Stomach smooth muscle (tissue), 2 donors: ENCODE results near the gene MIEF1.

Experiments
- H3K27ac ChIP-seq: one replicate; pipeline ENCODE4 v1.7.0; 2013; ENCODE audit warnings: mild to moderate bottlenecking, low read length, inconsistent platforms
- H3K27me3 ChIP-seq, 2 donors: one replicate each; pipeline ENCODE4 v1.7.0; 2013; ENCODE audit warnings: low read length in 2 of 2; ENCODE audit not compliant: insufficient read depth in 2 of 2, control insufficient read depth in 1 of 2
- H3K36me3 ChIP-seq, 2 donors: one replicate each; pipeline ENCODE4 v1.7.0; 2013; ENCODE audit warnings: low read length in 2 of 2; ENCODE audit not compliant: control insufficient read depth in 2 of 2, insufficient read depth in 2 of 2
- H3K4me1 ChIP-seq: one replicate; pipeline ENCODE4 v1.7.0; 2013; ENCODE audit warnings: low read length; ENCODE audit not compliant: control insufficient read depth, insufficient read depth
- H3K4me3 ChIP-seq, 2 donors: one replicate each; pipeline ENCODE4 v1.7.0; 2013; ENCODE audit warnings: low read length in 2 of 2
- H3K9ac ChIP-seq, 2 donors: one replicate each; pipeline ENCODE4 v1.7.0; 2013; ENCODE audit warnings: low read length in 2 of 2, mild to moderate bottlenecking in 1 of 2
- H3K9me3 ChIP-seq, 2 donors: one replicate each; pipeline ENCODE4 v1.7.0; 2013; ENCODE audit warnings: low read length in 2 of 2; ENCODE audit not compliant: control insufficient read depth in 2 of 2
- donor health status: healthy.
- donor health status: Pancreatic carcinoma.

MIEF1 gene

GRCh38 chr22:39490966-39491680 lies 11.0 kb upstream of the MIEF1 start:
- Histone ChIP-seq H3K36me3 (no peaks in the 10 kb centered on the region), H3K9me3 (no peaks in the 10 kb centered on the region), H3K27me3 (peaks cover 2 to 5% of the 10 kb centered on the region in 2 donors), H3K27ac (no peak overlapping the region), H3K4me3 (no peak overlapping the region), H3K9ac (no peak overlapping the region), H3K4me1 (peaks cover 4% of the 10 kb centered on the region)

GRCh38 chr22:39491696-39492095 lies 10.4 kb upstream of the MIEF1 start:
- peaks cover 8% of the 10 kb centered on the region for H3K4me1 ChIP-seq
- no peak overlapping the region for H3K27ac ChIP-seq
- no peaks in the 10 kb centered on the region for H3K36me3 ChIP-seq
- no peaks in the 10 kb centered on the region for H3K9me3 ChIP-seq
- peaks cover 2 to 5% of the 10 kb centered on the region in 2 donors for H3K27me3 ChIP-seq
- H3K9ac ChIP-seq = no peak overlapping the region
- H3K4me3 ChIP-seq = no peak overlapping the region

- Histone ChIP-seq H3K4me3 (no peak overlapping the region), H3K27ac (no peak overlapping the region), H3K36me3 (no peaks in the 10 kb centered on the region), H3K4me1 (peaks cover 8% of the 10 kb centered on the region), H3K9ac (no peak overlapping the region), H3K27me3 (peaks cover 2 to 5% of the 10 kb centered on the region in 2 donors), H3K9me3 (no peaks in the 10 kb centered on the region)
Observed at GRCh38 chr22:39492186-39492585, 9.9 kb upstream of the MIEF1 start.

- H3K27ac ChIP-seq = no peak overlapping the region
Observed at GRCh38 chr22:39493759-39494158, 8.3 kb upstream of the MIEF1 start.

GRCh38 chr22:39494471-39495120 lies 7.5 kb upstream of the MIEF1 start:
- Histone ChIP-seq H3K4me3 (no peak overlapping the region), H3K4me1 (peaks cover 8% of the 10 kb centered on the region), H3K27me3 (peaks cover 2 to 5% of the 10 kb centered on the region in 2 donors), H3K27ac (no peak overlapping the region), H3K9me3 (no peaks in the 10 kb centered on the region), H3K9ac (no peak overlapping the region), H3K36me3 (no peaks in the 10 kb centered on the region)

More at GRCh38 chr22:39493759-39494158, 8.3 kb upstream of the MIEF1 start:
- no peak overlapping the region for H3K9ac ChIP-seq
- no peaks in the 10 kb centered on the region for H3K9me3 ChIP-seq
- no peak overlapping the region for H3K4me3 ChIP-seq
- H3K27me3 ChIP-seq = peaks cover 2 to 5% of the 10 kb centered on the region in 2 donors
- H3K4me1 ChIP-seq = peaks cover 8% of the 10 kb centered on the region
- no peaks in the 10 kb centered on the region for H3K36me3 ChIP-seq

GRCh38 chr22:39496131-39496838 lies 5.8 kb upstream of the MIEF1 start:
- peaks cover 10% of the 10 kb centered on the region for H3K4me1 ChIP-seq

GRCh38 chr22:39497429-39497828 lies 4.7 kb upstream of the MIEF1 start:
- Histone ChIP-seq H3K4me1 (peaks cover 17% of the 10 kb centered on the region), H3K4me3 (no peak overlapping the region), H3K9ac (no peak overlapping the region), H3K27ac (no peak overlapping the region), H3K36me3 (no peaks in the 10 kb centered on the region), H3K27me3 (no peaks in the 10 kb centered on the region), H3K9me3 (no peaks in the 10 kb centered on the region)

More at GRCh38 chr22:39496131-39496838, 5.8 kb upstream of the MIEF1 start:
- H3K9ac ChIP-seq = peak overlapping the region in 1 of 2 donors; percentile 64
- H3K9me3 ChIP-seq = no peaks in the 10 kb centered on the region
- H3K4me3 ChIP-seq = no peak overlapping the region
- no peaks in the 10 kb centered on the region for H3K36me3 ChIP-seq
- H3K27ac ChIP-seq = peak overlapping the region; percentile 11
- H3K27me3 ChIP-seq = peaks cover 2 to 4% of the 10 kb centered on the region in 2 donors

- no peak overlapping the region for H3K4me3 ChIP-seq
- no peaks in the 10 kb centered on the region for H3K9me3 ChIP-seq
- no peak overlapping the region for H3K9ac ChIP-seq
- H3K4me1 ChIP-seq = peaks cover 24% of the 10 kb centered on the region
- H3K27ac ChIP-seq = no peak overlapping the region
- H3K36me3 ChIP-seq = no peaks in the 10 kb centered on the region
- no peaks in the 10 kb centered on the region for H3K27me3 ChIP-seq
Observed at GRCh38 chr22:39498368-39498767, 3.7 kb upstream of the MIEF1 start.

GRCh38 chr22:39498802-39499201 lies 3.3 kb upstream of the MIEF1 start:
- Histone ChIP-seq H3K9me3 (no peaks in the 10 kb centered on the region), H3K9ac (no peak overlapping the region), H3K27ac (no peak overlapping the region), H3K4me1 (peaks cover 28% of the 10 kb centered on the region), H3K4me3 (no peak overlapping the region), H3K27me3 (no peaks in the 10 kb centered on the region), H3K36me3 (no peaks in the 10 kb centered on the region)

GRCh38 chr22:39500101-39500500 lies 2.0 kb upstream of the MIEF1 start:
- Histone ChIP-seq H3K9me3 (no peaks in the 10 kb centered on the region), H3K36me3 (peaks cover 8% of the 10 kb centered on the region in 2 donors), H3K4me3 (no peak overlapping the region), H3K27ac (no peak overlapping the region), H3K27me3 (no peaks in the 10 kb centered on the region), H3K4me1 (peaks cover 35% of the 10 kb centered on the region), H3K9ac (no peak overlapping the region)
